B cell (primary cell): ENCODE measurements around the gene STAB1. TPM values are rescaled to one million over a fixed set of nuclear protein-coding genes. Genes with fewer than 3 reads are reported as not detected.

ENCODE experiments used
- ATAC-seq: fragments of 200-7000 bp; cut with Tn5 transposase; one replicate; pipeline ENCODE4 v1.10.0; 2021; ENCODE audit warnings: low read depth, mild to moderate bottlenecking, moderate number of reproducible peaks, moderate library complexity
- CTCF ChIA-PET: fragments of 350-600 bp; sonication (Branson Sonifier 250); formaldehyde crosslinking; loops from one replicate; lab custom pipeline; 2021; ENCODE audit warnings: antibody characterized with exemption, inconsistent platforms; lab: Charles Lee
- POLR2A ChIA-PET: fragments of 350-600 bp; sonication (Branson Sonifier 250); formaldehyde crosslinking; loops from one replicate; lab custom pipeline; 2021; ENCODE audit warnings: antibody characterized with exemption; lab: Charles Lee
- DNase-seq: peaks from one replicate; pipeline ENCODE4 v3.0.0; 2013
- H2AFZ ChIP-seq: 2 replicates; pipeline ENCODE4 v1.6.1; 2012; ENCODE audit warnings: mild to moderate bottlenecking, low read depth, low read length; ENCODE audit not compliant: insufficient read depth, poor library complexity, severe bottlenecking
- H3K27ac ChIP-seq, 2 donors: 1 replicate in 1 of 2; 2 replicates in 1 of 2; pipeline ENCODE4 v1.5.1; 2012 to 2013; ENCODE audit warnings: low read length in 2 of 2, mild to moderate bottlenecking in 2 of 2, moderate library complexity in 1 of 2
- H3K27me3 ChIP-seq, 4 experiments: fragments of 200-600 bp in 1 of 4; sonication (generic) in 1 of 4; replicated peaks in 1 of 4; 1 replicate in 2 of 4; 2 replicates in 2 of 4; pipeline versions ENCODE4 v1.6.1 to v1.7.0; 2013 to 2016; ENCODE audit warnings: low read length in 3 of 4, mild to moderate bottlenecking in 2 of 4, mixed read lengths in 1 of 4, moderate library complexity in 1 of 4; ENCODE audit not compliant: insufficient read depth in 4 of 4, control insufficient read depth in 3 of 4; ENCODE audit errors: control extremely low read depth in 1 of 4
- H3K36me3 ChIP-seq, 2 experiments: replicated peaks in 1 of 2; 1 replicate in 1 of 2; 2 replicates in 1 of 2; pipeline versions ENCODE4 v1.6.1 to v1.7.1; 2013; ENCODE audit warnings: low read length in 1 of 2; ENCODE audit not compliant: insufficient read depth in 2 of 2, control insufficient read depth in 1 of 2; ENCODE audit errors: control extremely low read depth in 1 of 2, extremely low read depth in 1 of 2
- H3K4me1 ChIP-seq, 2 donors: fragments of 200-600 bp in 1 of 2; sonication (generic) in 1 of 2; 1 replicate in 1 of 2; 2 replicates in 1 of 2; pipeline versions ENCODE4 v1.5.1 to v1.6.1; 2013 to 2017; ENCODE audit warnings: low read length in 2 of 2; ENCODE audit not compliant: control insufficient read depth in 2 of 2, insufficient read depth in 2 of 2
- H3K4me2 ChIP-seq: replicated peaks from 2 replicates; pipeline ENCODE3; 2012; ENCODE audit warnings: mild to moderate bottlenecking, low read depth, low read length; ENCODE audit not compliant: poor library complexity, severe bottlenecking
- H3K4me3 ChIP-seq, 5 experiments: fragments of 200-600 bp in 1 of 5; sonication (generic) in 1 of 5; 1 replicate in 3 of 5; 2 replicates in 2 of 5; pipeline versions ENCODE4 v1.5.1 to v1.7.0; 2011 to 2016; ENCODE audit warnings: low read length in 4 of 5, mild to moderate bottlenecking in 4 of 5, low read depth in 2 of 5, control low read depth in 1 of 5, moderate library complexity in 1 of 5; ENCODE audit not compliant: insufficient read depth in 1 of 5; ENCODE audit errors: control extremely low read depth in 1 of 5, extremely low read depth in 1 of 5
- H3K79me2 ChIP-seq: fragments of 200-600 bp; sonication (generic); one replicate; pipeline ENCODE4 v1.6.0; 2016; ENCODE audit warnings: low read length; ENCODE audit not compliant: control insufficient read depth, insufficient read depth
- H3K9ac ChIP-seq: fragments of 200-600 bp; sonication (generic); 2 replicates; pipeline ENCODE4 v1.6.1; 2017; ENCODE audit warnings: mild to moderate bottlenecking, low read length, moderate library complexity
- H3K9me3 ChIP-seq, 3 donors: one replicate each; pipeline versions ENCODE4 v1.6.1 to v1.7.1; 2013; ENCODE audit warnings: low read length in 2 of 3; ENCODE audit not compliant: control insufficient read depth in 2 of 3, insufficient read depth in 1 of 3; ENCODE audit errors: control extremely low read depth in 1 of 3
- H4K20me1 ChIP-seq: 2 replicates; pipeline ENCODE4 v1.6.0; 2012; ENCODE audit warnings: mild to moderate bottlenecking, low read length; ENCODE audit not compliant: insufficient read depth, control insufficient read depth, poor library complexity, severe bottlenecking
- H3K27ac Mint-ChIP-seq: one replicate; pipeline ENCODE4 v1.8.0; 2021; ENCODE audit warnings: mixed read lengths
- H3K27me3 Mint-ChIP-seq: one replicate; pipeline ENCODE4 v1.8.0; 2021; ENCODE audit warnings: mixed read lengths
- H3K4me1 Mint-ChIP-seq: one replicate; pipeline ENCODE4 v1.8.0; 2021; ENCODE audit warnings: mixed read lengths
- H3K4me3 Mint-ChIP-seq: one replicate; pipeline ENCODE4 v1.8.0; 2021; ENCODE audit warnings: mixed read lengths
- H3K9me3 Mint-ChIP-seq: one replicate; pipeline ENCODE4 v1.8.0; 2022; ENCODE audit warnings: mixed read lengths; ENCODE audit not compliant: insufficient read depth
- CTCF ChIP-seq: fragments of 200-600 bp; IDR thresholded peaks from one replicate; pipeline ENCODE4 v1.8.0; 2022; ENCODE audit warnings: antibody characterized with exemption, mild to moderate bottlenecking
- EZH2 ChIP-seq: IDR thresholded peaks from 2 replicates; pipeline ENCODE4 v1.6.1; 2012; ENCODE audit warnings: borderline replicate concordance, low read depth, mild to moderate bottlenecking, moderate library complexity, low read length; ENCODE audit not compliant: insufficient read depth, poor library complexity, severe bottlenecking
- WGBS: methylation state at CpG from one replicate; pipeline ENCODE4 v1.1.5; 2013; ENCODE audit warnings: missing lambda C conversion rate; ENCODE audit not compliant: insufficient coverage; 5-methylcytosine and 5-hydroxymethylcytosine counted together
- intact Hi-C: fragments of 100-400 bp; cut with micrococcal nuclease; formaldehyde crosslinking; loops from one replicate; pipeline ENCODE4 v1.10.0; 2022
- polyA plus RNA-seq: library from polyadenylated mRNA; depleted of rRNA; stranded (reverse); fragments of >200 nt; gene quantifications from 2 replicates; pipeline ENCODE4 v1.2.3, GENCODE V29; 2012
- total RNA-seq, 2 donors: library from RNA; stranded (reverse); fragments of 120-200 nt in 1 of 2; gene quantifications; 1 replicate in 1 of 2; 2 replicates in 1 of 2; pipeline versions ENCODE4 v1.2.3 to v1.2.4, GENCODE V29; 2013 to 2022

The STAB1 gene
- total and polyA plus RNA-seq, 2 donors (not counting 1 experiment from before 2014, with no cell fraction given) = 3.8 to 4.5 TPM

GRCh38 chr3:52531860-52532516, 36.9 kb downstream of the STAB1 start:
- Histone ChIP-seq H2AFZ (peak overlapping the region; percentile 84), H3K4me1 (peaks cover 15 to 30% of the 10 kb centered on the region in 2 donors), H3K4me2 (peak overlapping the region; percentile 99), H3K27me3 (peaks cover 0 to 13% (median 0%) of the 10 kb centered on the region in 4 experiments), H3K36me3 (no peaks in the 10 kb centered on the region), H3K4me3 (no peak overlapping the region), H3K9me3 (no peaks in the 10 kb centered on the region), H3K9ac (no peak overlapping the region), H3K27ac (no peak overlapping the region), H3K79me2 (peaks cover 5% of the 10 kb centered on the region), H4K20me1 (no peaks in the 10 kb centered on the region)
- ATAC-seq (no peak), DNase-seq (no peak)
- intact Hi-C loops = loop anchor here (10.0 kb wide), 3 partner anchors 477 to 1137 kb away; partner anchors contain the start of genes DUSP7, PRKCD and RBM15B
- no peaks in the 10 kb centered on the region for H3K9me3 Mint-ChIP-seq
- no peak overlapping the region for H3K27ac Mint-ChIP-seq
- no peak for TF ChIP-seq EZH2
- TF ChIP-seq CTCF = no peak
- WGBS = 94% methylated on average over 10 of the region's 14 CpGs
- H3K4me3 Mint-ChIP-seq = peak overlapping the region; percentile 85
- no peaks in the 10 kb centered on the region for H3K27me3 Mint-ChIP-seq
- ChIA-PET CTCF (no interaction called here), POLR2A (interaction anchor here (0.6 kb wide), 1 partner anchor 536 kb away, joined by 4 read pairs; the partner anchor contains the start of gene RPL29)
- H3K4me1 Mint-ChIP-seq = peaks cover 22% of the 10 kb centered on the region

GRCh38 chr3:52532517-52532837, 37.3 kb downstream of the STAB1 start:
- Histone ChIP-seq H3K27ac (no peak overlapping the region), H3K79me2 (peaks cover 9% of the 10 kb centered on the region), H4K20me1 (no peaks in the 10 kb centered on the region), H3K4me3 (peak overlapping the region in 4 of 5 experiments; percentile 44 to 73 (median 64)), H3K4me2 (peak overlapping the region; percentile 99), H2AFZ (peak overlapping the region; percentile 84), H3K27me3 (peaks cover 0 to 13% (median 0%) of the 10 kb centered on the region in 4 experiments), H3K36me3 (no peaks in the 10 kb centered on the region), H3K9me3 (no peaks in the 10 kb centered on the region), H3K9ac (peak overlapping the region; percentile 67), H3K4me1 (peaks cover 20 to 35% of the 10 kb centered on the region in 2 donors)
- Mint-ChIP-seq H3K9me3 (no peaks in the 10 kb centered on the region), H3K4me3 (peak overlapping the region; percentile 85), H3K4me1 (peaks cover 27% of the 10 kb centered on the region), H3K27me3 (no peaks in the 10 kb centered on the region), H3K27ac (peak overlapping the region; percentile 50)
- ATAC-seq (no peak), DNase-seq (peak; percentile 53)
- no peak for TF ChIP-seq CTCF
- no peak for TF ChIP-seq EZH2
- ChIA-PET POLR2A (interaction anchor here (0.6 kb wide), 1 partner anchor 537 kb away, joined by 4 read pairs; the partner anchor contains the start of gene RPL29), CTCF (no interaction called here)
- intact Hi-C loops = loop anchor here (10.0 kb wide), 3 partner anchors 478 to 1138 kb away; partner anchors contain the start of genes DUSP7, PRKCD and RBM15B
- WGBS = 18% methylated on average over 4 of the region's 5 CpGs
